ENCODE measurements around the gene GCNA.

DNA sequence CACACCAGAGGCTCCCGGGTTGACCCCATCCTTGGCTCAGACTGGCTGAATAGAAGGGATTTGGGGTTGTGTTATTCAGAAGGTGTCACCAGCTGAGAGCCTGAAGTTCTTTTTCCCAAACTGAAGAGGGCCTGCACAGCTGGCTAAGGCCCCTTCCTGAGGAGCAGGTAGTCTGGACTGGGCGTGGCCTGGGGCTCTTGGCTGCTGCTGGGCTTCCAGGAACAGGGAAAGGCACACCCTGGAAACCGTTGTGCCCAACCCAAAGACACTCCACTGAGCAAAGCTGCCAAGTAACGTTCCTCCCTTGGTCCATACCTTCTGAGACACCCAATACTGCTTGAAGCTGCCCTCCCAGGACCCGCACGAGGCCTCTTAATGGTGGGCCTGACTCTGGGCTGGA lies 48.3 kb downstream of the GCNA start:
- TF ChIP-seq, protein P1, sequence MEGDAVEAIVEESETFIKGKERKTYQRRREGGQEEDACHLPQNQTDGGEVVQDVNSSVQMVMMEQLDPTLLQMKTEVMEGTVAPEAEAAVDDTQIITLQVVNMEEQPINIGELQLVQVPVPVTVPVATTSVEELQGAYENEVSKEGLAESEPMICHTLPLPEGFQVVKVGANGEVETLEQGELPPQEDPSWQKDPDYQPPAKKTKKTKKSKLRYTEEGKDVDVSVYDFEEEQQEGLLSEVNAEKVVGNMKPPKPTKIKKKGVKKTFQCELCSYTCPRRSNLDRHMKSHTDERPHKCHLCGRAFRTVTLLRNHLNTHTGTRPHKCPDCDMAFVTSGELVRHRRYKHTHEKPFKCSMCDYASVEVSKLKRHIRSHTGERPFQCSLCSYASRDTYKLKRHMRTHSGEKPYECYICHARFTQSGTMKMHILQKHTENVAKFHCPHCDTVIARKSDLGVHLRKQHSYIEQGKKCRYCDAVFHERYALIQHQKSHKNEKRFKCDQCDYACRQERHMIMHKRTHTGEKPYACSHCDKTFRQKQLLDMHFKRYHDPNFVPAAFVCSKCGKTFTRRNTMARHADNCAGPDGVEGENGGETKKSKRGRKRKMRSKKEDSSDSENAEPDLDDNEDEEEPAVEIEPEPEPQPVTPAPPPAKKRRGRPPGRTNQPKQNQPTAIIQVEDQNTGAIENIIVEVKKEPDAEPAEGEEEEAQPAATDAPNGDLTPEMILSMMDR (IDR thresholded peaks at IDR 0.05) = no peak
- no peak for TF ChIP-seq POLR2A (IDR thresholded peaks at IDR 0.05)
